Activated CD8-positive, alpha-beta memory T cell treated with anti-CD3 and anti-CD28 coated beads for 48 hours (primary cell): Measurements from ENCODE around the gene COL5A1.

Experiments
- DNase-seq, 3 experiments: peaks; one replicate each; pipeline ENCODE4 v3.0.0-alpha.2; 2020; ENCODE audit warnings: low read depth in 2 of 3, low spot score in 2 of 3

Gene COL5A1

DNA sequence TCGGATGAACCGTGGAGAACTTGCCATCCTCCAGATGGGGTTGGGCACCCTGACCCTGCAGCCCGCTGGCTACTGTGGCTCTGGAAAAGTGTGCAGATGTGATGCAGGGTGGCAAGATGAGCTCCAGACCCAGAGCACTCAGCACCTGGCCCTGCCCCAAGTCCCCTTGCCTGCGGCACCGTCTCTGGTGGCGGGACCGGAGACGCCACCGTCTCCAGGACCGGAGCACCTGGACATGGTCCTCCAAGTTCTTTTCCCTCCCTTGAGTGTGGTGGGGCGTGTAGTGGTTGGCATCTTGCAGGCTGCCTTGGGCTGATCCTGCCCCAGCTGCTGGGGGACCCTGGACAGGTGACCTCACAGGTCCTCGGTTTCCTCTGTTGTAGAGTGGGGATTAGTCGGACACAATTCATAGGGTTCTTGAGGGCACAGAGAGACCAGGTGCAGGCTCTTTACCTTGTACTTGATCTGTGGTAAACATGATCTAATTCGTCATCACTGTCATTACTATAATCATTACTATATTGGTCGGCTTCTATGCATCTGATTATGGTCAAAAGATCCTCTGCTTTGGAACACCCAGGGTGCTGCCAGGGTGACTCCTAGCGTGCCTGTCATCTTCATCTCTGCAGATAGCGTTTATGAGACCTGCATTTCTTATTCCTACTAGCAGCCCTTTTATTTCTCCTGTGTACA, 83.5 kb downstream of the COL5A1 start:
- no peak for DNase-seq

DNA sequence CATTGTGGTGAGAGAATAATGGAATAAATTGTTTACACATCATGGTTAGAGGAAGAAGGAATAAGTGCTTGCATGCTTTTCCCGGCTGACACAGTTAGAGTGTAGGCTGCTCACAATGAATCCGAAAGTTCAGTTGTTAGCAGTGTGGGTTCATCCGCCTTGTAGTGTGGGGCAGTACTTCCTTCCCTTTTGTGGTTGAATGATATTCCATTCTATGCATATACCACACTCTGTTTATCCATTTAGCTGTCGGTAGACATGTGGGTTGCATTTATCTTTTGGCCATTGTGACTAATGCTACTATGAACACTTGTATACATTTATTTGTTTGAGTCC, 84.0 kb downstream of the COL5A1 start:
- DNase-seq: no peak

DNA sequence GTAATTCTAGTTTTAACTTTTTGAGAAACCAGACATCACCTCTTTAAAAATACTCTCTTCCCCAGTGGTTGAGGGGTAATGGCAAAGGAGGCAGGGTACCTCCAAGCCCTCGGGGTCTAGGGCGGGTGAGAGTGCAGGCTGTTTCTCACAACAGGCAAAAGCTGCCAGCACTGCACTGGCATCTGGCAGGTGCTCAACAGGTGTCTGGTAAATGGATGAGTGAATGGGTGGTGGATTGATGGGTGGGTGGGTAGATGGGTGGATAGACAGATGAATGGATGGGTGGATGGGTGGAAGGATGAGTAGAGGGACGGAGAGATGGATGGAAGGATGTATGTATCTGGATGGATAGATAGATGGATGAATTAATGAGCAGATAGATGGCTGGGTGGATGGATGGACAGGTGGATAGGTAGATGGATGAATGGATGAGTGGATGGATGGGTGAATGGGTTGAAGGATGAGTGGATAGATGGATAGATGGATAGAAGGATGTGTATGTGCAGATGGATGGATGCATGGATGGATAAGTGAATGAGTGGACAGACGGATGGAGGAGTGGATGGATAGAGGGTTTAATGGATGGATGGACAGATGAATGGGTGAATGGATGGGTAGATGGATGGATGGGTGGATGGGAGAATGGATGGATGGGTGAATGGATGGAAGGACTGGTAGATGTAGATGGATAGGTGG, 84.6 kb downstream of the COL5A1 start:
- DNase-seq: no peak

DNA sequence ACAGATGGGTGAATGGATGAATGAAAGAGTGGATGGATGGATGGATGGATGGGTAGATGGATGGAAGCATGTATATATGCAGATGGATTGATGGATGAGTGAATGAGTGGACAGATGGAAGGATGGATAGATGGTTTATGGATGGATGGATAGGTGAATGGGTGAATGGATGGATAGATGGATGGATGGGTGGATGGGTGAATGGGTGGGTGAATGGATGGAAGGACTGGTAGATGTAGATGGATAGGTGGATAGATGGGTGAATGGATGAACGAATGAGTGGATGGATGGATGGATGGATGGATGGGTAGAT, 85.1 kb downstream of the COL5A1 start:
- no peak for DNase-seq

DNA sequence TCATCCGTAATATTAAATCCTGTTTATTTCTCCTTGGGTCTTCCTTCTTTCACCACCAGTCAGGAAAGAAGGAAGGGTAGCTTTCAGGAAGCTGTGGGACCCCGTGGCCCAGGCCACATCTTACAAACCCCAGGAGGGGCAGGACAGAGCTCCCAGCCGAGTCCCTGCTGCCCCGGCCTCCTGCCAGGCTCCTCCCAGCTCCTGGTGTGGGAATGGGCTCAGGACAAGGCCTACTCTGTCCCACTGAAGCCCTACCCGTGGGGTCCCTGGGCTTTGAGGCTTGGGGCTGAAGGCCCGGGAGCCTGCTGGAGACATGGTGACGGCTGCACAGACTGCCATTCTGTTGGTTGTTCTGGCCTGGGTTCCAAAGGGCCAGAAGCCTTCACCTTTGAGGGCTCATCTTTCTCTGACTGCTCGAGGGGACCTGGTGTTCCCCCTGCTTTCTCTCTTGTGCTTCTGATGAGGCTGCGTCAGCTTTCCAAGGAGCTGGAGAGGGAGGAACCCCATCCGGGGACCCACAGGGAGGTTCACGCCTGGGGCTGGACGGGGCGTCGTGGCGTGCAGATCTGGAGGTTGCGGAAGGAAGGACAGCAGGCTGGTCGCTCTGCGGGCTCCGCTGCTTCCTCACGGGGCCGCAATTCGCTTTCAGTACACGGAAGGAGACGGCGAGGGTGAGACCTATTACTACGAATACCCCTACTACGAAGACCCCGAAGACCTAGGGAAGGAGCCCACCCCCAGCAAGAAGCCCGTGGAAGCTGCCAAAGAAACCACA, 86.6 kb downstream of the COL5A1 start:
- DNase-seq: no peak

DNA sequence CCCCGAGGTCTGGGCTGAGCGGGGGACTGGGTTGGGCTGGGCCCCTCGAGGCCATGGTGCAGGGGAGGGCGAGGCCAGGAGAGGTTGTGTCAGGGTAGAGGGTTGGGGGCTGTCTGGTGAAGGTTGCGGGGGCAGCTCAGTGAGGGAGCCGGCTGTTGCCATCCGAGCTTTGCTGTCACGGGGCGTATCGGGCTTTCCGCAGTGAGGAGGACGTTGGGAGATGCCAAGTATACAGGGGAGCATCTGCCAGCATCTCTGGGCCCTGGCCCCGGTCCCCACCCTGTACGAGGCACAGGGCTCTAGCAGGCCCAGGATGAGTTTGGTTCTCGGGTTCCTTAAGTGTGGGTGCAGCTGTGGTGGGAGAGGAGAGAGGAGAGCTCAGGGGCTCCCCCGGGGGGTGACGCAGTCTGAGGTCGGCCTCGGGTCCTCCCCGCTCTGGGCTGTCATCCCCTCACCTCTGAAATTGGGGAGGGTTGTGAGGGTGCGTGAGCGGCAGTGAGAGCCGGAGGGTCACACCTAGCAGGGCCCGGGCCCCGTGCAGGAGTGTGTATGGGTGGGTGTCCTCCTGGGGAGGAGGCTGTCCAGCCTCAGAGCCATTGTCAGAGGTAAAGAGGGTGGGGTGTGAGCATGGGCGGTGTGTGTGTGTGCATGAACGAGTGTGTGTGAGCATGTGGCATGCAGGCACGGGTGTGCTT, 87.3 kb downstream of the COL5A1 start:
- no peak for DNase-seq

DNA sequence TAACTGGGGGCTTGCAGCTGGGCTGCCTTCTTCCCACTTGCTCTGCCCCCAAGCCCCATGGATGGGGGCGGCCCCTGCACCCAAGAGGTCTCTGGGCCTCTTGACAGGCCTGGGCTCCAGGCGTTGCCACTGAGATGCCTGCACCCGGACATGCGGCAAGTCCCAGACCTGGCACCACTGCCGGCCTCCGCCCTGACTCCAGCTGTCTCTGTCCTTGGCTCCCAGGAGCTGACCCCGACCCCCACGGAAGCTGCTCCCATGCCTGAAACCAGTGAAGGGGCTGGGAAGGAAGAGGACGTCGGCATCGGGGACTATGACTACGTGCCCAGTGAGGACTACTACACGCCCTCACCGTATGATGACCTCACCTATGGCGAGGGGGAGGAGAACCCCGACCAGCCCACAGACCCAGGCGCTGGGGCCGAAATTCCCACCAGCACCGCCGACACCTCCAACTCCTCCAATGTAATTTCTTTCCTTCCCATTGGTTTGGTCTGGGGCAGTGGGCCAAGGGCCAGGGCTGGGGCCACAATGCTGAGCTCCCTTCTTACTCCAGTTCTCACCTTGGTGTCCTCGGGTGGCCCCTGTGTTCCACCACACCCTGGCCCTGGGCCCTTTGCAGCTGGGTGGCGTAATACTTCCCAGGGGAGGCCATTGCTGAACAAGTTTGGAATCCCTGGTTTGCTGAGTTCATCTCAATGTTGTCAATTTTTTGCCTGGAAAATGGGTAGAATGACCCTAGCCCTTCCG, 88.6 kb downstream of the COL5A1 start:
- DNase-seq: no peak

DNA sequence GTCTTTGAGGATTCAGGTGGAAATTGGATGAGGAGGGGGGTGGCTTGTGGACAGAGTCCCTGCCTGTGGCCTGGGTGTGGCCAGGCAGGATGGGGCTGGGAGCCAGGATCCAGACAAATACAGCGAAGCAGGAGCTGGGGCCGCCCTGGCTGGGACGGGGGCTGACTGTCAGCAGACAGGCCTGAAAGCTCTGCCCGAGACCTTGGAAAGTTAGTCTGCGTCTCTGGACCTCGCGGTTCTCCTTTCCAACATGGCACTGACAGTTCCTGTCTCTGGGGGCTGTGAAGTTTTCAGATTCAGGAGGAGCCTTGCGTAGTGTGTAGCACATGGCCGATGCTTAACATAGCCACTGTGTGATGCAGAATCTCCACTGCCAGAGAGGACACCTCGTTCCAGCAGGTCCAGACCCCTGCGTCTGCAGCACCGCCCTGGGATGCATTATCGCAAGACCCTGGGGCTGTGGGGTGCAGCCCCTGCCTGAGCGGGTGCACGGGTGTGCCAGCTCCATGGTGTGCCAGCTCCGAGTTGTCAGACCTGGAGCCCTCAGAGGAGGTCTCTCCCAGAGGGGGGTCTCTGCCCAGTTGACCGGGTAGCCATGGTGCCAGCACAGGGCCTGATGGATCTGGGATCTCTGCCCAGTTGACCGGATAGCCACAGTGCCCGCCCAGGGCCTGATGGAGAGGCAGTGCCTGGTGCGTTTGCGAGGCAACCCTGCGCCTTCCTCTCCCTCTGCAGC, 89.3 kb downstream of the COL5A1 start:
- no peak for DNase-seq

DNA sequence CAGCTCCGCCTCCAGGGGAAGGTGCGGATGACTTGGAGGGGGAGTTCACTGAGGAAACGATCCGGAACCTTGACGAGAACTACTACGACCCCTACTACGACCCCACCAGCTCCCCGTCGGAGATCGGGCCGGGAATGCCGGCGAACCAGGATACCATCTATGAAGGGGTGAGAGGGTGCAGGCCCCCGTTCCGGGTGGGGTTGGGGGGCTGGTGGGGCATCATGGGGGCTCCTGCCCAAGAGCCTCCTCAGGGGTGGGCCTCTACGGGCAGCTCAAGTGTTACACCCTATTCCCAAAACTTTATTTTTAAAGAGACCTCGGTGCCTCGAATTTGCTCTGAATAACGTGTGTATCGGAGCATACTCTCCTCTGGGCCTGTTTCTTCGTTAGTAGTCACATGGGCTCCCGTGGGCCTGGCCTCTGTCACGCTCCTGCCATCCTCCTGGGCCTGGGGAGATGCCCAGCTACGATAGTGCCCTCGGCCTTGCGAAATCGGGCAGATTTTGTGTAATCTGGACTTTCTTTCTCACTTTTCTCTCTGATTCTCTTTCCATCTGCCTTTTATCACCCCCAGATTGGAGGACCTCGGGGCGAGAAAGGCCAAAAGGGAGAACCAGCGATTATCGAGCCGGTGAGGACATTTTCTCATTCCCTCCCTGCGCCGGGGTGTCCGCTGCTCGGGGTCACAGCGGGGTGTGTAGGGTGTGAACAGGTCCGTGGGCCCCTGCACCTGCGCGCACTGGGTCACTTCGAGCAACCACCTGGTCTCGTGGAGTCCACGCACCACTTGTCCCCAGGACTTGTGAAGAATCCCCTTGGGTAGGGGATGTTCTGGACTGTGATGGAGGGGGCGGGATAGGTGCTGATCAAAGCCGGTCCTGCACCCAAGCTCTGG, 90.1 kb downstream of the COL5A1 start:
- no peak for DNase-seq

DNA sequence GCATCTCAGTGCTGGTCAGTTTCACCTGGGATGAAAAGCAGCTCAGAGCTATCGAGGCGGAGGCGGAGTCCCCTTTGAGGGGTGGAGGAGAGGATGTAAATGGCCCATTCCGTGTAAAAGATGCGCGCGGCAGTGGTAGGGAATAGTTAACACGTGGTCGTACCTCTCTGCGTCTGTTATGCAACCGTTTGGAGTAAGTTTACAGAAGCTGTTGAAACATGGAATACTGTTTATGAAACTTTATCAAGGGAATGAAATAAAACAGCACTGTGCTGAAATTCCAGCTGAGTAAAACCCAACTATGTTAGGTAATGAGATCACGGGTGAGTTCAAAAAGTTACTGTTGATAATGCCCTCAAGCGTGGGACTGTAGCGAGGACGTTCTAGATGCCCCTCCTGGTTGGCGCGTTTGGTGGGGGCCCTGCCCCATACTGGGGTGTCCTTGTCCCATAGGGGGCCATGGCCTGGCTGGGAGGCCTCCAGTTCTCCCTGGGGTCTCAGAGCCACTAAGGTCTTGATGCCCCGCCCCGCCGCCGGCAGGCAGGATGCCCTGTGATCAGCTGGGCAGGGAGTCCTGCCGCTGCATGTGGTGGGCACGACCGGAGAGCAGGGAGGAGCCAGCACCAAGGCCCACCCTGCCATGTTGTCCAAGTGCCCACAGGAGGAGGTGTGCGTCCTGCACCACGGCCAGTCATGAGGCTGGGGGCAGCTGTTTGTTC, 90.9 kb downstream of the COL5A1 start:
- no peak for DNase-seq

DNA sequence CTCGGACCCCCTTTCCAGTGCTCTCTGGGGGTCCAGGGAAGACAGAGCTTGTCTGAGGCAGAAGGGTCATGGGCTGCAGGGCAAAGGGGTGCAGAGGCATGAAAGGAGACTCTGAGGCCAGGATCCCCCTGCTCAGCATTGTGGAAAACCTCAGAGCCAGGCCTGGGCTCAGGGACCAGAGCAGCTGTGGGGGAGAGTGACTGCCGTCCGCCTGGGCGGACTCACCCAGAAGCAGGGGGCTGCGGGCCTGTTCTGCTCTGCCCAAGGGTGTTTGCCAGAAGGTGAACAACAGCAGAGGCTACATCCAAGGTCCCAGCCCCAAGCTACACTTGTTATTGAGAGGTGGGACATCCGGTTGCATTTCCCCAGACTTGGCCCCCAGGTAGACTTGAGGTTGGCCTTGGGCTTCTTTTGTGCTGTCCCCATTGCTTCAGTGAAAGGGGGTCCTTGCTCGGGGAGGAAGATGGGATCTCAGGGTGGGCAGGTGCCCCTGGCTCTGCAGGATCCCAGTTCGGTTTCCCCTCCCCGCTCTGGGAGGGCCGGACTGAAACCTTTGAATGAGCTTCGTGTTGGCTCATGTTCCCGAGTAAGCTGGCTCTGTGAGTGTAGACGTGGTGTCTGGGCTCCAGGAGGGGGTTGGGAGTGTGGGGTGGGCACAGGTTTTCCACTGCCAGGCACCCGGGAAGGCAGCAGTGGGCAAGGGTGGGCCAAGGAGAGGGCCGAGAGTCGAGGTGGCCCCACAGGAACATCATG, 92.1 kb downstream of the COL5A1 start:
- no peak for DNase-seq

DNA sequence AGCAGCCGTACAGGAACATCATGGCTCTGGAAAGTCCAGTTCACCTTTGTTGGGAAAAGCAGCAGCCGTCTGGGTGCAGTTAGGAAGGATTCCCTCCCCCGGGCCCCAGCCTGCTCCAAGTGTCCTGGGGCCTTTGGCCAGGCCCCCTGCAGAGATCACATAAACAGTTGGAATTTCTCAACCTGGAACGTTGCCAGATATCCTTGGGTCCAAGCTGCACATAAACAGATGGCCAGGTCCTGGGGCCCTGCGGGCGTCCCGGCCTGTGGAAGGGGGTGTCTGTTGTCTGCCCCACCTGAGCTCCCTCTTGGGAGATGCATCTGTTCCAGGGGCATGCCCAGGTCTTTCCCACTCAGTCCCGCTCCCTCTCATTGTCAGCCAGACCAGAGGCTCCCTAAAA, 92.7 kb downstream of the COL5A1 start:
- DNase-seq: no peak

DNA sequence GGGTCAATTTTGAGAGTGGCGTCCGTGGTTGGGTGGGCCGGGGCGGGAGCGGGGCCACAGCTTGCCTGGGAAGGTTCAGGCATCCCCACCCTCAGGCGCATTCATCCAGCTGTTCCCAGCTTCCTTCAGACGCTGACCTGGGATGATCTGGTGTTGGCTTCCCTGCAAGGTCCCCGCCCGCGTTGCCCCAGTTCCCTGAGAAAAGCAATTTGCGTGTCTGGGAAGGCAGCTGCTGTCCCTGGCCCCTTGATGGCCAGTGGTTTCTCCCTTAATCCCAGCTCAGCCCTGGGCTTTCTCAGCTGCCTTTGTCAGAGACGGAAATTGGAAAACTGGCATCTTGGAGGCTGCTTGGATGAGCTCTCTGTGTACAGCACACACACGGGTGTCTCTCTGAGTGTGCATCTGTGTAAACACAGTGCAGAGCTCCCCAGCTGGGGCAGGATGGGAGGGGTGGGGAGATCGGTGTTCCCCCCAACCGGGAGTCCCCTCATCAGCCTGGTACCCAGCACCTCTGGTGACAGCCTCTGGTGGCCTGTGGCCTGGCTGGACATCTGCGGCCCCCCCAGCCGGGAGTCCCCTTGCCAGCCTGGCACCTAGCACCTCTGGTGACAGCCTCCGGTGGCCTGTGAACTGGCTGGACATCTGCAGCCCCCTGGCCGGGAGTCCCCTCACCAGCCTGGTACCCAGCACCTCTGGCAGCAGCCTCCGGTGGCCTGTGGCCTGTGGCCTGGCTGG, 94.0 kb downstream of the COL5A1 start:
- no peak for DNase-seq

DNA sequence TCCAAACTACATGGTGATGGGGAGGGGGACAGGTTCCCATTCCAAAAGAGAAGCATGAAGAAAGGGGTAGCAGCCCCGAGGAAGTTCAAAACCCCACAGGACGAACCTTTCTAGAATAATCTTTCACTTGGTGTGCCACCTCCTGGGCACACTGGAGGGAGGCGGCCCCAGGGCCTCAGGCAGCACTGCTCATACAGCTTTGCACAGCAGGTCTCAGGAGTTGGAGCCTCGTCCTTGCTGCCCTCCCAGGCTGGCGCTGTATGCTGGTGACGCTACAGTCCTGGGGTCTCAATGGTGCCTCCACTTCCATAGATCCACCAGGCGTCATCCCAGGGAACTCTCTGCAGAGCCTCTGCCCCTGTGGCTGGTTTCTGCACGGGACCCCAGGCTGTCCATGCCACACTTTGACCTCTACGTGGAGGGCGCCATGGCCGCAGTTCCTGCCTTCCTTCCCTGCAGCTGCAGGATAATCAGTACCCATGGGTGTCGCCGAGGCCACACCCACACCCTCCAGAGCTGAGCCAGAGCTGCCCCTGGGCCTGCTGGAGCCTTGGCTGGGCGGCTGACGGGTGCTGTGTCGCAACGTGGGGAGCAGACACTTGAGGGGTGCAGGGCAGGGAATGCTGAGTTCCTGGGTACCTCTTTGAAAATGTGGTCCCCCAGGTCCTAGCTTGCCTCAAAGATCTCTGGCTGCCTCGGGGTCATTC, 95.3 kb downstream of the COL5A1 start:
- DNase-seq: no peak

DNA sequence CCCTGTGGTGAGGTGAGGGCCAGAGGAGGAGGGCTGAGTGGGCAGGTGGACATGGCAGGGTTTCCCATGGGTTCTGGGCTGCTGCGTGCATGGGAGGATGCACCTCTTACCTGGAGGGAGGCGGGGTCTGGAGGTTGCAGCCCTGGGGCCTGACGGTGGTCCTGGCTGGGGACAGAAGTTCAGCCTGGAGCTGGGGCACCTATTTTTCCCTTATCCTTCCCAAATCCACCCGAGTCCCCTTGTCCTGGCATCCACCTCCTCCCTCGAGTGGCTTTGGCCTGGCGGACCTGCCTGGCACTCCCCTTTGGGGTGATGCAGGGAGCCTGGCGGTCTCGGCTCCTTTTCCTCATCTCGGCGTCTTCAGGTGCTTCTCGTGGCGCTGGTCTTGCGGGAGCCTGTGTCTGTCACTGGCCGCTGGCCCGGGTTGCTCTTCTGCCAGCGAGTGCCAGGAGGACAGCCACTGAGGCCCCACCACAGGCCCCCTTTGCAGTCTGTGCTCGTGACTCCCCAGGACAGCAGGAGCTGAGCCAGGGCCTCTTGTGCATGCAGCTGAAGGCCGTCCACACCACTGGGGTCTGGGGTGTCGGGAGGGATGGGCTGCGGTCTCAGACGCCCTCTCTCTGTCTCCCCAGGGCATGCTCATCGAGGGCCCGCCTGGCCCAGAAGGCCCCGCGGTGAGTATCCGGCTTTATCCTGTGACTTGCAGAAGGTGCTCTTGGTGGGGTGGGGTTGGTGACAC, 96.4 kb downstream of the COL5A1 start:
- DNase-seq: no peak
